Hepatocyte (in vitro differentiated cells): Measurements from ENCODE around the gene SYNPO2. TPM values are rescaled to one million over a fixed set of nuclear protein-coding genes. Genes with fewer than 3 reads are reported as not detected.
"Not testable (repeated sequence)": the region's sequence is repeated elsewhere in the genome, so short reads cannot be mapped to it uniquely, and the experiment has no call there.

Source experiments
- DNase-seq: peaks from one replicate; pipeline ENCODE4 v3.0.0-alpha.2; 2016; ENCODE audit warnings: low spot score
- H2AFZ ChIP-seq: fragments of 200-600 bp; sonication (generic); 2 replicates; pipeline ENCODE4 v1.6.0; 2016; ENCODE audit warnings: antibody characterized with exemption, mild to moderate bottlenecking
- H3K27ac ChIP-seq: fragments of 200-600 bp; sonication (generic); 2 replicates; pipeline ENCODE4 v1.5.1; 2016; ENCODE audit warnings: mild to moderate bottlenecking
- H3K27me3 ChIP-seq: fragments of 200-600 bp; sonication (generic); 2 replicates; pipeline ENCODE4 v1.6.1; 2016
- H3K36me3 ChIP-seq: fragments of 200-600 bp; sonication (generic); replicated peaks from 2 replicates; pipeline ENCODE4 v1.5.1; 2016; ENCODE audit warnings: low read depth; ENCODE audit not compliant: insufficient read depth
- H3K4me1 ChIP-seq: fragments of 200-600 bp; sonication (generic); 2 replicates; pipeline ENCODE4 v1.5.1; 2016; ENCODE audit warnings: mild to moderate bottlenecking, moderate library complexity; ENCODE audit not compliant: insufficient read depth
- H3K4me2 ChIP-seq: fragments of 200-600 bp; sonication (generic); 2 replicates; pipeline ENCODE4 v1.6.0; 2016
- H3K4me3 ChIP-seq: fragments of 200-600 bp; sonication (generic); 2 replicates; pipeline ENCODE4 v1.5.1; 2016; ENCODE audit warnings: mild to moderate bottlenecking
- H3K79me2 ChIP-seq: fragments of 200-600 bp; sonication (generic); 2 replicates; pipeline ENCODE4 v1.6.0; 2017; ENCODE audit warnings: mild to moderate bottlenecking
- H3K9me2 ChIP-seq: fragments of 200-600 bp; sonication (generic); replicated peaks from 2 replicates; pipeline ENCODE4 v1.6.0; 2017; ENCODE audit warnings: mild to moderate bottlenecking; ENCODE audit not compliant: insufficient read depth
- H3K9me3 ChIP-seq: fragments of 200-600 bp; sonication (generic); 2 replicates; pipeline ENCODE4 v1.5.1; 2016; ENCODE audit warnings: low read depth, mild to moderate bottlenecking
- H4K20me1 ChIP-seq: fragments of 200-600 bp; sonication (generic); 2 replicates; pipeline ENCODE4 v1.6.0; 2016; ENCODE audit warnings: mild to moderate bottlenecking; ENCODE audit not compliant: insufficient read depth, poor library complexity, severe bottlenecking
- EZH2 ChIP-seq: fragments of 200-600 bp; sonication (generic); IDR thresholded peaks from 2 replicates; pipeline ENCODE4 v1.6.1; 2016; ENCODE audit warnings: antibody characterized with exemption, mild to moderate bottlenecking, borderline replicate concordance
- EZH2phosphoT487 ChIP-seq: fragments of 200-600 bp; sonication (generic); IDR thresholded peaks from one replicate; pipeline ENCODE4 v1.6.1; 2018; ENCODE audit warnings: antibody characterized with exemption, mild to moderate bottlenecking, low read depth, moderate library complexity; ENCODE audit not compliant: unreplicated experiment, severe bottlenecking
- WGBS: methylation state at CpG from one replicate; pipeline ENCODE4 v1.1.6; 2016; ENCODE audit warnings: low lambda C conversion rate; ENCODE audit errors: missing lambda C conversion rate; 5-methylcytosine and 5-hydroxymethylcytosine counted together
- polyA plus RNA-seq: library from polyadenylated mRNA; unstranded; fragments of >200 nt; fragmentation: Nextera tagmentation; extraction: Ambion mirVana; gene quantifications from 2 replicates; pipeline ENCODE4 v1.2.1, GENCODE V29; 2016
- total RNA-seq: library from RNA; depleted of rRNA; stranded (reverse); fragments of >200 nt; gene quantifications from 2 replicates; pipeline ENCODE4 v1.2.3, GENCODE V29; 2014
- TF ChIP-seq, protein P1 (sequence below): fragments of 200-600 bp; sonication (generic); IDR thresholded peaks from 2 replicates; pipeline ENCODE4 v1.5.1; 2016; ENCODE audit warnings: antibody characterized with exemption, mild to moderate bottlenecking; ENCODE audit not compliant: poor library complexity

SYNPO2 gene
- total and polyA plus RNA-seq, 2 experiments from 2014 or later = 3.5 to 12.6 TPM

DNA sequence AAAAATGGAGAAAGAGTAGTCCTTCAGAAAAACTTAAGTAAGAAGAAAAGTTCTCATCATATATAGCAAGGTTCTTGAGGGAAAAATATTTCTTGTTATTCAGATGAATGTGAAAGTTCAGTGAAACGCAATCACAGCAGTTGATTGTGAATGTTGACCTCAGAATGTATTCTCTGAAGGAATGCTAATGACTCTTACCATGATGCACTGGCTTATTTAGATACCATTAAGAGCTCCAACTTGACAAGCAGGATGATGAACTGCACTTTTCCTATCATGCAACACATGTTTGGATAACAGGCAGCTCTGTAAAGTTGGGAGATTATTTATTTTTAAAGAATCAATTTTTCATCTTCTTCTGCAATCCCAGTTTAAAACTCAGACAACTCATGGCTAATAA lies 131.5 kb downstream of the SYNPO2 start:
- Histone ChIP-seq H4K20me1 (no peaks in the 10 kb centered on the region), H3K4me1 (peaks cover 10% of the 10 kb centered on the region), H3K27me3 (no peaks in the 10 kb centered on the region), H3K4me2 (no peak overlapping the region), H3K9me2 (no peaks in the 10 kb centered on the region), H3K4me3 (no peak overlapping the region), H3K79me2 (no peaks in the 10 kb centered on the region), H3K36me3 (no peaks in the 10 kb centered on the region), H3K9me3 (no peaks in the 10 kb centered on the region), H2AFZ (no peak overlapping the region), H3K27ac (peak overlapping the region; percentile 53)
- no peak for TF ChIP-seq EZH2phosphoT487
- no peak for TF ChIP-seq EZH2
- TF ChIP-seq, protein P1, sequence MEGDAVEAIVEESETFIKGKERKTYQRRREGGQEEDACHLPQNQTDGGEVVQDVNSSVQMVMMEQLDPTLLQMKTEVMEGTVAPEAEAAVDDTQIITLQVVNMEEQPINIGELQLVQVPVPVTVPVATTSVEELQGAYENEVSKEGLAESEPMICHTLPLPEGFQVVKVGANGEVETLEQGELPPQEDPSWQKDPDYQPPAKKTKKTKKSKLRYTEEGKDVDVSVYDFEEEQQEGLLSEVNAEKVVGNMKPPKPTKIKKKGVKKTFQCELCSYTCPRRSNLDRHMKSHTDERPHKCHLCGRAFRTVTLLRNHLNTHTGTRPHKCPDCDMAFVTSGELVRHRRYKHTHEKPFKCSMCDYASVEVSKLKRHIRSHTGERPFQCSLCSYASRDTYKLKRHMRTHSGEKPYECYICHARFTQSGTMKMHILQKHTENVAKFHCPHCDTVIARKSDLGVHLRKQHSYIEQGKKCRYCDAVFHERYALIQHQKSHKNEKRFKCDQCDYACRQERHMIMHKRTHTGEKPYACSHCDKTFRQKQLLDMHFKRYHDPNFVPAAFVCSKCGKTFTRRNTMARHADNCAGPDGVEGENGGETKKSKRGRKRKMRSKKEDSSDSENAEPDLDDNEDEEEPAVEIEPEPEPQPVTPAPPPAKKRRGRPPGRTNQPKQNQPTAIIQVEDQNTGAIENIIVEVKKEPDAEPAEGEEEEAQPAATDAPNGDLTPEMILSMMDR = no peak
- WGBS = 44% methylated on average over 1 of the region's 1 CpG
- peak; percentile 14 for DNase-seq

DNA sequence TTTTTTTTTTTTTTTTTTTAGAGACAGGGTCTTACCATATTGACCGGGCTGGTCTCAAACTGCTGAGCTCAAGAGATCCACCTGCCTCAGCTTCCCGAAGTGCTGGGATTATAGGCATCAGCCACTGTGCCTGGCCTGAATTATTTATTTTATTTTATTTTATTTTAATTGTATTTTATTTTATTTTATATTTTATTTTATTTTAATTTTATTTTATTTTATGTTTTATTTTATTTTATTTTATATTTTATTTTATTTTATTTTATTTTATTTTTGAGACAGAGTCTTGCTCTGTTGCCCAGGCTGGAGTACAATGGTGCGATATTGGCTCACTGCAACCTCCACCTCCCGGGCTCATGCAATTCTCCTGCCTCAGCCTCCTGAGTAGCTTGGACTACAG lies 133.9 kb downstream of the SYNPO2 start:
- H3K9me3 ChIP-seq, H3K9me2 ChIP-seq, H3K27ac ChIP-seq, H3K36me3 ChIP-seq, H3K4me2 ChIP-seq, DNase-seq, H3K79me2 ChIP-seq, H2AFZ ChIP-seq, H3K4me3 ChIP-seq, H4K20me1 ChIP-seq, H3K4me1 ChIP-seq, H3K27me3 ChIP-seq: not testable (repeated sequence)
- over 99% methylated on average over 4 of the region's 4 CpGs for WGBS

DNA sequence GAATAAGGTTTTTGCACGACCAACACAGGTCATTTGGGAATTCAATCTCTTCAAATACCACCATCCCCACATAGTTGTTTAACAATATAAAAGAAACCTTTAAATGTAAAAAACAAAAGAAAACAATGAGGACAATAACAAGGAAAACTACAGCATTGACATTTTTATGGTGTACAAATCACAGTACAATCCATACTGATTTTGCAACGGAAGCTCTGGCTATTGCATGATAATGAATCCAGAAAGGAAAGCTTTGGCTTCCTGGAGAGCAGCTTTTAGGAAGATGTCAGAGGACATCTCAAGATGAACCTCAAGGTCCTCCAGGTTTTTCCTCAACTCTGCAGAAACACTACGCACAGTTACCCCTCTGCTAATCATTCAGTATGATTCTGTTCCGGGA lies 135.4 kb downstream of the SYNPO2 start:
- Histone ChIP-seq H3K4me2 (no peak overlapping the region), H3K9me3 (no peaks in the 10 kb centered on the region), H4K20me1 (no peaks in the 10 kb centered on the region), H3K36me3 (no peaks in the 10 kb centered on the region), H3K27ac (no peak overlapping the region), H3K9me2 (no peaks in the 10 kb centered on the region), H2AFZ (no peak overlapping the region), H3K4me1 (peaks cover 8% of the 10 kb centered on the region), H3K4me3 (no peak overlapping the region), H3K79me2 (no peaks in the 10 kb centered on the region), H3K27me3 (no peaks in the 10 kb centered on the region)
- DNase-seq = no peak
- TF ChIP-seq EZH2phosphoT487 (no peak), EZH2 (no peak)
- TF ChIP-seq, protein P1 = no peak
- 81% methylated on average over 4 of the region's 4 CpGs for WGBS

DNA sequence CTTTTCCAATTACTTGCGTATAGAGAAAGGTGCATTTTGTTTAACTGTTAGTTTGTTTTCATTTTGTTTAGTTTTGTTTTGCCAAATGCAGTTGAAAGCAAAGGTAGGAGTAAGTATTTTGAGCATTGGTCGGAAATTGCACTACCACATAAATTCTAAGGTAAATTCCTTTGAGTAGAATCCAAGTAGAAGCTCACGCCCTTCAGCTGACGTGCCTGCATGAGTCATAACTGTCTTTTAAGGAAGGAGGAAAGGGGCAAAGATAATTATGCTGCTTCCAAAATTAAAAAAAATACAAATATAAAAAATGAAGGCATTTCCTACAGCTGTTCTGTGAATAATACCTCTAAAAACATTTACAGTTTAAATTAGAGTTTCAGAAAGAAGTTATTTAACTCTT lies 136.8 kb downstream of the SYNPO2 start:
- no peaks in the 10 kb centered on the region for H4K20me1 ChIP-seq
- no peak for TF ChIP-seq EZH2
- TF ChIP-seq, protein P1 = no peak
- no peak for TF ChIP-seq EZH2phosphoT487
- no peaks in the 10 kb centered on the region for H3K9me3 ChIP-seq
- H3K27me3 ChIP-seq = no peaks in the 10 kb centered on the region
- DNase-seq = peak; percentile 66
- no peaks in the 10 kb centered on the region for H3K36me3 ChIP-seq
- no peaks in the 10 kb centered on the region for H3K79me2 ChIP-seq
- H3K4me3 ChIP-seq = no peak overlapping the region
- peaks cover 8% of the 10 kb centered on the region for H3K4me1 ChIP-seq
- no peaks in the 10 kb centered on the region for H3K9me2 ChIP-seq
- WGBS = 54% methylated on average over 4 of the region's 4 CpGs
- H3K27ac ChIP-seq = peak overlapping the region; percentile 91
- H3K4me2 ChIP-seq = peak overlapping the region; percentile 58
- no peak overlapping the region for H2AFZ ChIP-seq
